HG03521 (cell line): ENCODE results near the gene ATP2B2.
"Not testable (repeated sequence)": the region's sequence is repeated elsewhere in the genome, so short reads cannot be mapped to it uniquely, and the experiment has no call there.

Experiments used
- ATAC-seq: cut with Tn5 transposase; IDR thresholded peaks from one replicate; pipeline ENCODE4 v1.9.1; 2021; ENCODE audit warnings: mild to moderate bottlenecking, moderate library complexity; ENCODE audit not compliant: unreplicated experiment

Gene ATP2B2

DNA sequence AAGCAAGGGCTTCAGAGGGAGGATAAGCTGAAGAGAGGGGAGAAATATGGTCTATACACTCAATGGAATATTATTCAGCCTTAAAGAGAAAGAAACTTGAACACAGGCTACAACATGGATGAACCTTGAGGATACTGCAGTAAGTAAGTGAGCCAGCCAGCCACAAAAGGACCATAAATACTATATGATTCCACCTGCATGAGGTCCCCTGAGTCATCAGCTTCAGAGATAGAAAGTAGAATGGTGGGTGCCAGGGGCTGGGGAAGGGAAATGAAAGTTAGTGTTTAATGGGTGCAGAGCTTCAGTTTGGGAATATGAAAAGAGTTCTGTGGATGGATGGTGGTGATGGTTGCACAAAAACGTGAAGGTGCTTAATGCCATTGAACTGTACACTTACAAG lies 116.0 kb downstream of the ATP2B2 start:
- no peak for ATAC-seq

DNA sequence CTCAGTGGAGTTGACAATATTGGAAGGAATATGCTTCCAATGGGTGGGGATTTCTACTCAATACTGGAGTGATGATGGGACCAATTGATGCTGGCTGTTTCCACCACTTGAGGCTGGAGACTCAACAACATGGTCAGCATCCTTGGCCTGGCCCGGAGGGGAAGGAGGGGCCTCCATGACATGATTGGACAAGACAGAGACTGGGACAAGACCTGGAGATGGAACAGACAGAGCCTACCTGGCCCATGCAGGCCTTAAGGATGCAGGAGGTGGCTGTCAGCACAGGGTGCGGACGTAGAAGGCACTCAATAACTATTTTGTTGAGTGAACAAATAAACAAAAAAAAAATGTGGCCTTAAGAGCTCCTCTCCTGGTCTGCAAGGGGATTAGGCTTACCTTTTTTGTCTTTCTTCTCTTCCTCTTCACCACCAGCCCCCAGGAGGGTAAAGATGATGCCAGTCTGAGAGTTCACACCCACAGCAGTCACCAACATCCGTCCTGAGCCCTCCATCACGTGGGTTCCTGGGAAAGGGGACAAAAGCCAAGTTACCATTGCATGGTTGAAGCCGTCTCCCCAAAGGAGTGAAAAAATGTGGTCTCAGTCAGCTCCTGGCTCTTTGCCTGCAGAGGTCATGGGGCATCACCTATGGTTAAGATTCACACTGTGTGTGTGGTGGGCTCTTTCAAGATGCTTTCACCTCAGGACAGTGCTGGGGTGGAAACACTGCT lies 117.3 kb downstream of the ATP2B2 start:
- ATAC-seq: no peak

DNA sequence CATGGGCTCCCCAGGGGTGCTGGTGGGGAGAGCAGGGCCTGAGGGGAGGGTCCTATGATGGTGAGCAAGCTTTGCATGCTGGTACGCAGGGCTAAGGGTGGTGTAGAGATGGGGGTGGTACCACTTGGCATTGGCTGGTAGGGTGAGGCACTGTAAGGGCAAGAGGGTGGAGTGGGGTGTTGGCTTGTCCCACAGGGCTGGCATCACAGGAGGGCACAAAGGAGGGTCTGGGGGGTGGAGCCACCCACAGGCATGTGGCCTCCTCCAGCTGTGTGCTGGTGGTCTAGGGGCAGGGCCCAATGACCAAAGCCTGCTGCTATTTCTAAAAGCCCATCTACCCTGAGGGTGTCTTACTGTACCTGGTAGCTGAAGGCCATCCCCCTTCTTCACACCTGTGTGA lies 119.3 kb downstream of the ATP2B2 start:
- ATAC-seq: no peak

- ATAC-seq: no peak
Observed at GRCh38 chr3:10384541-10385360, 120.6 kb downstream of the ATP2B2 start.

- no peak for ATAC-seq
Observed at GRCh38 chr3:10383850-10384248, 121.5 kb downstream of the ATP2B2 start.

DNA sequence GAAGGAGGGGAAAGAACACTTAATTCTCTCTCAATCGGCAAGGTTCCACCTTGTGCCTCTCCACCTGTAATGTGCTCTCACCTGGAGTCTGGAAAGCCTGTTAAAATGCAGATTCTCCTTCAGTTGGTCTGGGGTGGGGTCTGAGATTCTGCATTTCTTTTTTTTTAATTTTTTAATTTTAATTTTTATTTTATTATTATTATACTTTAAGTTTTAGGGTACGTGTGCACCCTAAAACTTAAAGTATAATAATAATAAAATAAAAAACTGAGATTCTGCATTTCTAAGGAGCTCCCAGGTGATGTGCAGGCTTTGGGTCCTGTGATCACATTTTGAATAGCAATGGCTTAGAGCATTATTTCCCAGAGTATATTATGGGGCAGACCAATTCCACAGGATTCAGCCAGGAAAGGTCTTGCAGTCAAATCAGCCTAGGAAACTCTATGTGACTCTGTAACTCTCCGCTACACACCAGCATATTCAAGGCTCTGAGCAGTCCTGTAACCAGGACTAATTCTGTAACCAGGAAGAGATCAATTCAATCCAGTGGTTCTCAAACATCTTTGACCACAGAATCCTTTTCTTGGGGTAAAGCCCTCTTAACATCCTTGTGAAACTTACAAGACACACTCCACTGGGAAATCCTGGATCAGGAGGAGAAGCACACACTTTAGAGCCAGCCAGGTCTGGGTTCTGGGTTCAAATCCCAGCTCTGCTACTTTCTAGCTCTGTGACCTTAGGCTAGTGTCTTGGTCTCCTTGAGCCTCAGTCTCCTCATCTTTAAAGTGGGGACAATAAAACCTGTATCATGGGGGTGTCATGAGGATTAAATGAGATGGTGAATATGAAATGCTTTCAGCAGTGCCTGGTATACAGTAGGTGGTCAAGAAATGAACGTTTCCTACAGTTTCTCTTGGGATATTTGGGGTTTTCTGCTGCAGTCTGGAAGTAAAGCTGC lies 122.2 kb downstream of the ATP2B2 start:
- no peak for ATAC-seq

GRCh38 chr3:10382445-10382844 lies 122.9 kb downstream of the ATP2B2 start:
- not testable (repeated sequence) for ATAC-seq

DNA sequence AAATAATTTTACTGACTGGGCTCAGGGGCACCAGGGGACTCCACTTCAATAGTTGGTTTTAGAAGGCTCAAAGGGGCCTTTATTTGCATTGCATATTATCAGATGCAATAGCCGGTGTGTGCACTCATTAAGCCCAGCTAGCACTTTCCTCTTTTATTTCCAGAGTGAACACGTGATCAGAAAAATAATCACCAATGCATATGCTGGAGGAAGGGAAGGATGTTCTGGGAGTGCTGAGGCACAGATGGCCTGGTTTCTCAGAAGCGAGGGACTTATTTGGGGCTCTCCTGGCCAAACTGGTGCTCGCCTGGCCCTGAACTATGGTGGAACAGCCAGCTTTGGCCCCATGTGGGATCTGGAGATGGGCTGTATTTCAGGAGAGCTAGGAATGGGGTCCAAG lies 124.0 kb downstream of the ATP2B2 start:
- no peak for ATAC-seq

DNA sequence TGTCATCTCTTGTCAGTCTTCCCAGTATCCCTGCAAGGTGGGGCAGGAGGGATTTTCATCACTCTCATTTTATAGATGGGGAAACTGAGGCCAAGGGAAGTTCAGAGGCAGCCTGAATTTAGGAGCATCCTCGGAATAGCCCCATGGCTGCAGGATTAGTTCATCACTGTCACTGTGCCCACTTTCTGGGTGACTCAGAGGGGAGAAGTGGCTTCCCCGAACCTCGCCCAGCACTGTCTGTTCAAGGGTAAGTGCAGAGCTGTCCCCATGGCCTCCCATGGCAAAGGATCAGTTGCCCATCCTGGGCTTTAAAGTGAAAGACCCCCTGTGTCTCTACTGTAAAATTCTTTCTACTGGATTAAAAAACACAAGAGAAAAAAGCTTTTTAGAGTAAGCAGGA lies 124.5 kb downstream of the ATP2B2 start:
- no peak for ATAC-seq

DNA sequence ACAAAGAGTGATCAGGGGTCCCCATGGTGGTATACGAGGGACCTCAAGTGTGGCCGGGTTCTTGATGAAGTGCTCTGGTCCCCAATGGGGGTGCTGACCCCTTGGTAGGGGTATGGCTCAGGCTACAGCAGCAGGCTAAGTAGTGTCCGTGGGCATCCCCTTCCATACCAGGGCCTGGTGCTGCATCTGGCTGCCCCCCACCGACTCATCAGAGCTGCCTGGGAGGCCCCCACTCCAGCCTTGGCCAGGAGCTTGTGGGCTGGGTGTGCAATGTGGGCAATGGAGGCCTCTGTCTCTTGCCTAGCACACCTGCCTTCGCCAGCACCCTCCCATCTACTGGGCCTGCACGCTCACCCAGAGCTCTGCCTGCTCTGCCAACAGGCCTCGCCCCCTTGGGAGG lies 125.4 kb downstream of the ATP2B2 start:
- ATAC-seq: no peak

DNA sequence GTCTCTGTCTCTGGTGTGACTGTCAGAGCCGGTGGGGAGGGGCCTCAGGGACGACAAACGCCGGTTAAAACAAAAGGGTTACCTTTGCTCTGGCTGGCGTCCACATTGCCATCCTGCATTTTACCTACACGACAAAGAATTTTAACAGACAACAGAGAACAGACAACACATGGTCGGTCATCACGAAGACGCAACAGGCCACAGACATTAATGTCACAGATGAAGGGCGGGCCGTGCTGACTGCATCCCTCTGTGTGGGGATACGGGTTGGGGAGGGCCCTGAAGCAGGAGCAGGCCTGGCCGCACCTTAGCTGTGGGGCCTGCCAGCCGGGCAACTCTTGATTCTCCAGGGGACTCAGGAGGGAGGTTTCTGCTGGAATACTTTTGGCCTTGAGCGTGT lies 126.2 kb downstream of the ATP2B2 start:
- ATAC-seq: no peak

GRCh38 chr3:10378742-10379141 lies 126.6 kb downstream of the ATP2B2 start:
- ATAC-seq: no peak

GRCh38 chr3:10378246-10378645 lies 127.1 kb downstream of the ATP2B2 start:
- no peak for ATAC-seq

DNA sequence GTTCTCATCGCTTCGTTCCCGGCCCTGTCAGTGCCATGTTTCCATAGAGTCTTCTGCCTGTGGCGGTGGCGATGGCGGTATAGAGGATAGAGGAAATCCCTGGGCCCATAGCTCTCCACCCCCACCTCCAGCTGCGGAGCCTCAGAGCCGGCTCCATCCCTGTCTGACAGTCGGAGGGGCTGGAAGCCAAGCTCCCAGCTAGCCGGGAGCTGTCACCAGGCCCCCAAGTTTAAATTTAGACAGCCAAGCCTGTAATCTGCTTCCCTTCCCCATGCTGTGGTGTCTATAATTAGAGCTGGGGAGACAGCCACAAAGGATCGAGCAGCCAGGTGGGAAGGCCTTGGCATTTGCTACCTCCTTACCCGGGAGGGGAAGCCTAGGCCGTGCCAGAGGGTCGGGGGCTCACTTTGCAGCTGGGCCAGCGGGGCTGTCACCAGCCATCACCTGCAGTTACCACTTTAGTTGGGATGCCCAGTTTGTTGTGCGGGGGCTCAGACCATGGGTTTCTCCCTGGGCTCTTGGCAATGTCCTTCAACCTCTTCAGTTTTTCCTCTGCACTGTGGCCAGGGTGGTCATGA lies 128.1 kb downstream of the ATP2B2 start:
- no peak for ATAC-seq

- no peak for ATAC-seq
Observed at GRCh38 chr3:10376353-10376752, 129.0 kb downstream of the ATP2B2 start.

DNA sequence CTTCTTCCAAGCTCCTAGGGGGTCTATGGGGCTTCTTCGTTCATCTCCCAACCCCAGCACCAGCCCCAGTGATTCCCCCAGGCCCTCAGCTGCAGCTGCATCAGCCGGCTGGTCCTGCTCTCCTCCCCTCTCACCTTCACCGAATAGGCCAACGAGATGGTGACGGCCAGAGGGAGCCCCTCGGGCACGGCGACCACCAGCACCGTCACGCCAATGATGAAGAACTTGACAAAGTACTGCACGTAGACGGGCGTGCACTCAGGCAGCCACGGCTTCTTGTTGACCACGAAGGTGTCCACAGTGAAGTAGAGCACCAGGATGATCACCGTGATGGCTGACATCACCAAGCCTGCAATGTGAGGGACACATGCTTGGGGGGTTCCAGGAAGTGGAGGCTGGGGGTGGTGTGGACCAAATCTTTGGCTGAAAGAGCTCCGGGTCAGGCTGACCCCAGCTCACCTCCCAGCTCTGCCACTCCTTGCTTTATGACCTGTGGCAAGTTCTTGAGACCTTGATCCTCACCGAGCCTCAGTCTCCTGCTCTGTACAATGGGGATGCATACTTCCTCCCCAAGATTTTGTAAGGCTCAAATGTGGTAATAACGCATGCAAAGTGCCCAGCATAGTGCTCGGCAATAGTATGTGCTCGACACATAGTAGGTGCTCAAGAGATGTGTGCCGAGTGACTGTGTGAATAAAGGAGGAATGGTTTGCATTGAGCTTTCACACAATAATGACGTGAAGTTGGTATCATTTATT lies 129.9 kb downstream of the ATP2B2 start:
- ATAC-seq: no peak

DNA sequence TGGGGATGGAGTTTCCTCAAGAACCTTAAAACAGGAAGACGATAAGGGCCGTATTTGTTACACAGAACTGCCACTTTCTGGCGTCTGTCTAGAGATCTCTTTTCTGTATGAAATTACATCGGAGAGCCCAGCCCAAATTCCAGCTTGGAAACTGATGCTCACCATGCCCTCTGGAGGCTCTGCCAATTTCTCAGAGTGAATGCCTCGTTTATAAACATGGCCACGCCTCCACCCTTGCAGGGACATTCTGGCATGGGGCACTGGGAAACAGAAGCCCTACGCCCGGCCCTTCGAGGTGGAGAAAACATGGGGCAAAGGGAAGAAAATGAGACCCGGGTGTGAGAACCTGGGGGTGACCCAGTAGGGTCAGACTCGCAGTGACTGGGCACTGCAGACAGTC lies 131.1 kb downstream of the ATP2B2 start:
- ATAC-seq: no peak

DNA sequence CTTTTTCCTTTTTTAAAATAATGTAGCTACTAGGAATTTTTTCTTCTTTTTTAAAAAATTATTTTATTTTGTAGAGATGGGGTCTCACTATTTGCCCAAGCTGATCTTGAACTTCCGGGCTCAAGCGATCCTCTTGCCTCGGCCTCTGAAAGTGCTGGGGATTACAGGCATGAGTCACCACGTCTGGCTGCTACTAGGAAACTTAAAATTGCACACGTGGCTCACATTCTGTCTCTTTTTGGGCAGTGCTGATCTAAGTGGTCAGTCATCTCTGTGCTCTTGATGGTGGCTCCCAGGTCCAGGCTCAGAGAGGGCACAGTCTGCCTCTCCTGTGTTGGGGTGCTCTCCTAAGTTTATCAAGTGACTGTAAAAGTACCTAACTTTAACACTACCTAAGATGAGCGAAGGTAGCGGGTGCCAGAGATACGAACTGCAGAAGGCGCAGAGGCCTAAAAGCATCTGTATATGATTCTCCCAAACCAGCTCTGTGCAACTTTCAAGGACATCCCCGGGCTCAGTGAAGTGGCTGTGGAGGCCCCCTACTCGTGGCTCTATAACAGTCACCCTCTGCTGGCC lies 131.6 kb downstream of the ATP2B2 start:
- no peak for ATAC-seq

DNA sequence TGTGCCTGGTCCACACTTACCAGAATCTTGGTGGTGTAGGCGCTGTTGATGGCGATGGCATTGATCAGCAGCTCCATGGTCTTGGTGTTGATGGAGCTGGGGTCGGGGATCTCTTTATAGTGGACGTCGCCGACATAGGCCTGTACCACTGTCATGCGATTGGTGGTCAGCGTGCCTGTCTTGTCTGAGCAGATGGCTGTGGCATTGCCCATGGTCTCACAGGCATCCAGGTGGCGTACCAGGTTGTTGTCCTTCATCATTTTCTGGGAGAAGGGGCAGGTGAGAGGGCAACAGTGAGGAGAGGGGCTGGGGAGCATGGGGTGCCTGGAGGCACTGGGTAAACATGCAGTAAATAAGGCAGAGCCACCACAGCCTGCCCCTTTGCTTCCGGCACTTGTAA lies 133.6 kb downstream of the ATP2B2 start:
- no peak for ATAC-seq

DNA sequence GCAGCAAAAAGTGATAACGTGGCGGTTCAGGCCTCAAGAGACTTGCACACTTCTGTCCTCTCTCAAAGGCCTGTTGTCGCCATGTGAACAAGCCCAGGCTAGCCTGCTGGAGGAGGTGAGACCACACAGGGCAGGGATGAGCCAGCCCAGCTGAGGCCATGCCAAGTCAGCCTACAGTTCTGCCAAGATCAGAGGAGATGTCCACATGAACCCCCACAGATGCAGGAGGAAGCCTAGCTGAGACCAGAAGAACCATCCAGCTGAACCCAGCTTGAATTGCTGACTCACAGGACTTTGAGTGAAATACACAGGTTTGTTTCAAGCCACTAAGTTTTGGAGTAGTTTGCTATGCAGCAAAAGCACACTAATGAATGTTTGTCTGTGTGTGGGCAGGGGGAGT lies 134.2 kb downstream of the ATP2B2 start:
- no peak for ATAC-seq
